Retinal pigment epithelial cell (primary cell): ENCODE results near the gene FRMD1.

Experiments used
- DNase-seq: peaks from one replicate; pipeline ENCODE4 v3.0.0-alpha.2; 2010; ENCODE audit warnings: low read depth
- H3K4me3 ChIP-seq: 2 replicates; pipeline ENCODE4 v1.5.1; 2011; ENCODE audit warnings: mild to moderate bottlenecking, low read length, control low read depth, moderate library complexity
- CTCF ChIP-seq: conservative IDR thresholded peaks from 2 replicates; pipeline ENCODE4 v1.5.1; 2011; ENCODE audit warnings: low read depth, low read length, control low read depth, inconsistent platforms

The FRMD1 gene

DNA sequence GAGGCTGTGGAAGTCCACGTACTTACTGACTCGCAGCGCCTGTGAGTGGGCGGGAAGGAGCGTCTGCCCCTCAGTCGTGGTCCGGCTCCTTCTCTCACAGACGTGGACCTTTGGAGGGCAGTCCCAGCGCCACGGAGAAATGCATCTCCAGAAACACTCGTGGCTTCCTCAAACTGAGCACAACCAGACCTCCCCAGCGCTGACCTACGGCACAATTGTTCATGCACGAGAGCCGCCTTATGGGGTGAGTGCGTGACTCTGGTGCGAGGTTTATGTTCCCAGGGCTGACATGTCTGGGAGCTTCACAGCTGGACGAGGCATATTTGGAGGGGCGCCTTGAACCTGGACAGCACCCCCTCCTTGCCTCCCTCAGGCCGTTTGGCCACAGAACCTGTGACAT lies 29.7 kb downstream of the FRMD1 start:
- no peak for TF ChIP-seq CTCF
- no peak overlapping the region for H3K4me3 ChIP-seq
- no peak for DNase-seq

- no peak overlapping the region for H3K4me3 ChIP-seq
- no peak for TF ChIP-seq CTCF
- DNase-seq: no peak
Observed at GRCh38 chr6:168048724-168049025, 30.3 kb downstream of the FRMD1 start.

GRCh38 chr6:168047841-168048723 lies 30.9 kb downstream of the FRMD1 start:
- no peak overlapping the region for H3K4me3 ChIP-seq
- TF ChIP-seq CTCF: no peak
- DNase-seq: no peak

DNA sequence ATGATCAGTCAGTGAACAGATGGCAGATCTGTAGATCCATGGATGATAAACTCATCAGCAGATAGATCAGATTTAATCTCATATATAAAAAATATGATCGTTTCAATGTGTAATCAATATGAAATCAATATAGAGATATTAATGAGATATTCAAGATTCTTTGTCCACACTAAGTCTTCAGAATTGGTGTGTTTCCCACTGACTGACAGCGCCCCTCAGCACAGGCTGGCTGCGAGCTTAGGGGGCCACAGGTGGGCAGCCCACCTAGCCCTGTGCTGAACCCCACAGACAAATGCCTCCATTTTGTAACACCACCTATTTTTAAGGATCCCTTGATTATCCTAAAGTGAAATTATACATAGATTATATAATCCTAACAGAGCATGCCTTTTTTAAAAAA lies 32.3 kb downstream of the FRMD1 start:
- no peak overlapping the region for H3K4me3 ChIP-seq
- no peak for TF ChIP-seq CTCF
- DNase-seq: no peak

DNA sequence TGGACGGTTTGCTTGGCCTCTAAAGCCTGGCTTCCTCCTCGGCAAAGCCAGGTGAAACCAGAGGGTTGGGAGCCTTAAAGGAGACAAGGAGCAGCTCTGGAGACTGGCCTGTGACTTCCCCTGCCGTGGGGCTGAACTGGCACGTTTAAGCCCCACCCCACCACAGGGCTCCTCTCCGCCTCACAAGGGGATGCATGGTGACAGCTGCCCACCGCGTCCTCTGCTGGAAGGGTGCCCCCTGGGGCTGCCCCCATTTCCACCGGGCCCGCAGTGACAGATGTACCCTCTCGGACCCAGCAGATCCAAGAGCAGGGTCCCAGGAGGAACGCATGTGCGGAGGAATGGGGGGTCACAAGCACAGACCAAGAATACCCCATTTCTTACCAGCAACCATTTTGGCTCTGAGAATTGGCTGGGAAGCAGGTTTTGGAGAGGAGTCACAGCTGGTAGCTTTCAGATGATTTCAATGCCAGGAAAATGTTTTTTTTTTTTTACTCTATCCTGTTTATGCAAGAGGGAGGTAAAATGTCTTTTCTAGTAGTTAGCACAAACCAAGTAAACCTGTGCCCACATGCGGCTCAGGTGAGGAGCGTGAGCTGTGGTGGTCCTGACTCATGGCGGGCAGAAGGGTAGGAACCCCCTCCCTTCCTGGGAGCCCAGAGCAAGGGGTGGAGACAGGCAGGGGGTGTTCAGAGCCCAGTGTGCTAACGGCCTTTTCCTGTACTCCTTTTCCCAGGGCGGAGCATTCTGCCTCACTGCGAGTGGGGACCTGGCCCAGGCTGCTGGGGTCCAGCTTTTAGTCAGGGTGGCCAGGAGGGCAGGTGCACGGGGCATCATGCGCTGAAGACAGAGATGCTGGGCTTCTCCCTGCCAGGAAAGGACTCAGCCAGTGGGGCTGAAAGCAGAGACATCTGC lies 33.0 kb downstream of the FRMD1 start:
- no peak overlapping the region for H3K4me3 ChIP-seq
- TF ChIP-seq CTCF: no peak
- DNase-seq: no peak

- DNase-seq: no peak
- no peak for TF ChIP-seq CTCF
- H3K4me3 ChIP-seq: no peak overlapping the region
Observed at GRCh38 chr6:168045141-168045691, 33.8 kb downstream of the FRMD1 start.
